K562 (cell line): ENCODE data around the gene PNPO. TPM values are rescaled to one million over a fixed set of nuclear protein-coding genes. Genes with fewer than 3 reads are reported as not detected.

Experiments
- ATAC-seq: fragments of 200-7000 bp; cut with Tn5 transposase; 3 replicates; pipeline ENCODE4 v1.9.1; 2020; ENCODE audit warnings: moderate library complexity
- BruUV-seq: library from RNA; stranded (reverse); fragments of 400-500 nt; replicated peaks from 2 replicates; lab custom pipeline; 2021; lab: Mats Ljungman, UMichigan
- CTCF ChIA-PET: fragments of 300-600 bp; formaldehyde crosslinking; extraction: SDS; loops from one replicate; lab custom pipeline; 2021; ENCODE audit warnings: low intra/inter-chr PET ratio; lab: Yijun Ruan, JAX
- POLR2A ChIA-PET: fragments of 300-600, 350-650 bp; sonication (Branson Sonifier 250); formaldehyde crosslinking; extraction: SDS; loops from one replicate; lab custom pipeline; 2021; ENCODE audit warnings: antibody characterized with exemption, inconsistent platforms; lab: Yijun Ruan, JAX
- DNase-seq, 4 experiments: peaks; one replicate each; pipeline versions ENCODE4 v3.0.0 to v3.0.0-alpha.2; 2011 to 2018; ENCODE audit warnings: low spot score in 3 of 4, mixed read lengths in 3 of 4; ENCODE audit errors: extremely low read depth in 1 of 4
- FAIRE-seq: peaks from 2 replicates; lab custom pipeline; 2011; peaks lifted over from hg19 to GRCh38; lab: Jason Lieb, UNC
- H2AFZ ChIP-seq: 2 replicates; pipeline ENCODE4 v1.6.0; 2011; ENCODE audit warnings: low read depth, low read length, control low read depth, inconsistent platforms
- H3K27ac ChIP-seq: fragments of 200-600 bp; 3 replicates; pipeline ENCODE4 v1.8.0; 2011; ENCODE audit warnings: low read depth, mild to moderate bottlenecking, control low read depth, inconsistent platforms, low read length, moderate library complexity, mixed read lengths; ENCODE audit errors: extremely low read depth
- H3K27me3 ChIP-seq, 2 experiments: fragments of 300-600 bp in 1 of 2; 2 replicates in 1 of 2; 3 replicates in 1 of 2; pipeline versions ENCODE4 v1.6.0 to v1.8.0; 2011; ENCODE audit warnings: inconsistent platforms in 2 of 2, low read length in 2 of 2, mild to moderate bottlenecking in 1 of 2, mixed read lengths in 1 of 2, moderate library complexity in 1 of 2; ENCODE audit not compliant: control insufficient read depth in 2 of 2, insufficient read depth in 2 of 2
- H3K36me3 ChIP-seq: fragments of 300-600 bp; 3 replicates; pipeline ENCODE4 v1.8.0; 2011; ENCODE audit warnings: mild to moderate bottlenecking, low read length, inconsistent platforms; ENCODE audit not compliant: control insufficient read depth, insufficient read depth
- H3K4me1 ChIP-seq, 2 experiments: fragments of 200-600 bp in 1 of 2; replicated peaks in 1 of 2; 2 replicates in 1 of 2; 3 replicates in 1 of 2; pipeline versions ENCODE4 v1.5.1 to v1.8.0; 2011; ENCODE audit warnings: inconsistent platforms in 2 of 2, low read length in 2 of 2, mild to moderate bottlenecking in 1 of 2, mixed read lengths in 1 of 2, moderate library complexity in 1 of 2; ENCODE audit not compliant: control insufficient read depth in 2 of 2, insufficient read depth in 2 of 2
- H3K4me2 ChIP-seq: 2 replicates; pipeline ENCODE4 v1.6.1; 2011; ENCODE audit warnings: low read length, control low read depth, inconsistent platforms, mixed read lengths; ENCODE audit not compliant: insufficient read depth
- H3K4me3 ChIP-seq: fragments of 200-600 bp; sonication (generic), shearing (Covaris generic); 2 replicates; pipeline ENCODE4 v1.5.1; 2016; ENCODE audit warnings: control low read depth, inconsistent platforms
- H3K79me2 ChIP-seq: fragments of 200-600 bp; 3 replicates; pipeline ENCODE4 v1.8.0; 2011; ENCODE audit warnings: low read length, inconsistent platforms; ENCODE audit not compliant: control insufficient read depth, insufficient read depth
- H3K9ac ChIP-seq, 2 experiments: 2 replicates each; pipeline versions ENCODE4 v1.6.0 to v1.6.1; 2011; ENCODE audit warnings: low read depth in 2 of 2, low read length in 2 of 2, control low read depth in 1 of 2, inconsistent platforms in 1 of 2, mild to moderate bottlenecking in 1 of 2, mixed read lengths in 1 of 2; ENCODE audit not compliant: insufficient read depth in 1 of 2
- H3K9me1 ChIP-seq: one replicate; pipeline ENCODE4 v1.6.0; 2011; ENCODE audit warnings: inconsistent platforms, mild to moderate bottlenecking, low read length, moderate library complexity; ENCODE audit not compliant: control insufficient read depth, insufficient read depth
- H3K9me3 ChIP-seq: replicated peaks from 2 replicates; pipeline ENCODE4 v1.5.1; 2011; ENCODE audit warnings: low read depth, low read length, inconsistent platforms; ENCODE audit not compliant: control insufficient read depth, insufficient read depth
- H4K20me1 ChIP-seq: replicated peaks from 2 replicates; pipeline ENCODE4 v1.6.1; 2011; ENCODE audit warnings: low read length, inconsistent platforms, mixed read lengths; ENCODE audit not compliant: control insufficient read depth, insufficient read depth
- ZNF778 ChIP-seq: fragments of 450-650 bp; formaldehyde crosslinking; IDR thresholded peaks from 2 replicates; pipeline ENCODE4 v1.4.0; 2020; ENCODE audit warnings: mild to moderate bottlenecking, moderate library complexity
- WGBS: fragments of 100-300 bp; shearing (Covaris generic); methylation state at CpG from one replicate; pipeline ENCODE4 v1.1.6; 2016; ENCODE audit warnings: low coverage, mixed read lengths; ENCODE audit not compliant: insufficient coverage; ENCODE audit errors: missing lambda C conversion rate; 5-methylcytosine and 5-hydroxymethylcytosine counted together
- in situ Hi-C: fragments of 300-500 bp; cut with MboI; formaldehyde crosslinking; loops from 4 replicates; pipeline ENCODE4 v1.15.0; 2018; ENCODE audit warnings: inconsistent platforms, mixed read lengths
- intact Hi-C: fragments of 100-400 bp; cut with micrococcal nuclease; formaldehyde crosslinking; loops from 2 replicates; pipeline ENCODE4 v1.14.2; 2022
- polyA plus RNA-seq, 8 experiments: library from polyadenylated mRNA; depleted of rRNA in 4 of 8; stranded (reverse) in 5 of 8; unstranded in 3 of 8; fragments of >200 nt; fragmentation: Nextera tagmentation in 2 of 8; fragmentation: Illumina TruSeq in 1 of 8; extraction: Ambion mirVana in 2 of 8; extraction: Trizol in 1 of 8; gene quantifications; 2 replicates each; pipeline versions ENCODE4 v1.2.1 to v1.2.3, GENCODE V29; 2011 to 2014; ENCODE audit warnings: inconsistent platforms in 1 of 8, missing spikeins in 1 of 8
- total RNA-seq, 7 experiments: library from RNA; depleted of rRNA in 6 of 7; stranded (reverse); fragments of >200 nt in 6 of 7; fragmentation: Illumina TruSeq in 2 of 7; extraction: Trizol in 2 of 7; gene quantifications; 2 replicates each; pipeline versions ENCODE4 v1.2.1 to v1.2.3, GENCODE V29; 2011 to 2021; ENCODE audit warnings: low replicate concordance in 1 of 7
- TF ChIP-seq, protein P1 (sequence below), 2 experiments: IDR thresholded peaks in 1 of 2; conservative IDR thresholded peaks in 1 of 2; 2 replicates each; pipeline ENCODE4 v1.6.1; 2016; ENCODE audit warnings: low read depth in 2 of 2, mild to moderate bottlenecking in 1 of 2, missing compliant biosample characterization in 1 of 2, missing genetic modification characterization in 1 of 2, moderate library complexity in 1 of 2
- TF ChIP-seq, protein P2 (sequence below): IDR thresholded peaks from 2 replicates; pipeline ENCODE4 v1.6.1; 2011; ENCODE audit not compliant: insufficient read length; ENCODE audit errors: extremely low read depth

Gene PNPO
- total and polyA plus RNA-seq, 9 of the 15 experiments (the other 6 are each of a cell fraction or from before 2014, with no cell fraction given): 16.6 to 39.0 (median 27.4) TPM

DNA sequence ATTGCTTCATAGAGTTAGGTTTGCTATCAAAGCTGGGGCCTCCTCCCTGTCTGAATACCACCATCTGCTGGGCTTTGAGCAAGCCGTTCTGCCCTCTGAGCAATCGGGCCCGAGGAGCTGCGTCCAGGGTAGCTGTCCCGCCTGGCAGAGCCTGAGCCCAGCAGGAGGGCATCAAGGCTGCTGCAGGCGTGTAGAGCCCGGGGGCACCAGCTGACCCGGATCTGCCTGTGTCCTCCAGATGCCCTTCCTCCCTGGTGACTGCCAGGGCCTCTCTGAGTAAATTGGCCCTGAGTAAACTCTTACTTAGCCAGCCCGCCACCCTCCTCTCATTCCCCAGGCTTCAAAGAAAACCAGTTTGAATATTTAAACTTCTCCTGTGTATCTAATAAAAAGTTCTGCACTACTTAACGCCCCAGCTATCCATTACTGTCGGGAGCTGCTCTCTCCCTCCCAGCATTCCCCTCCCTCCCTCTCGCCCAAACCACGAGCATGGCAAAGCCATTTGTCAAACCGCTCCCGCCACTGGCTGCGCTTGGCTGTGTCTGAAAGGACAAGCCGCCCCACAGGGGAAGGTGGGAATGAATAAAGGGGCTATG, 46.0 kb downstream of the PNPO start:
- DNase-seq (no peak), ATAC-seq (no peak), FAIRE-seq (no peak)
- intact Hi-C loops (no loop called here), in situ Hi-C loops (no loop called here)
- POLR2A ChIA-PET: interaction anchor here (0.7 to 1.5 kb wide), 4 partner anchors 8 to 16 kb away, joined by 3 to 7 read pairs (median 4); partner anchors contain the start of gene CDK5RAP3
- Histone ChIP-seq H3K4me2 (no peak overlapping the region), H4K20me1 (peaks cover 7% of the 10 kb centered on the region; the same call in 1 of the 2 replicates), H3K4me3 (no peak overlapping the region), H3K4me1 (peaks cover 32 to 40% of the 10 kb centered on the region in 2 experiments), H3K36me3 (peaks cover 20% of the 10 kb centered on the region; the same call in 2 of the 3 replicates), H3K9me1 (peaks cover 4% of the 10 kb centered on the region), H3K9ac (0 out of 4 replicates have a peak overlapping the region, but pooled peaks of 1 of the 2 experiments have one; percentile 73), H2AFZ (no peak overlapping the region), H3K9me3 (no peaks in the 10 kb centered on the region), H3K27ac (no peak overlapping the region), H3K79me2 (no peaks in the 10 kb centered on the region), H3K27me3 (no peaks in the 10 kb centered on the region)
- WGBS: 68% methylated on average over 14 of the region's 17 CpGs
- TF ChIP-seq, protein P1, sequence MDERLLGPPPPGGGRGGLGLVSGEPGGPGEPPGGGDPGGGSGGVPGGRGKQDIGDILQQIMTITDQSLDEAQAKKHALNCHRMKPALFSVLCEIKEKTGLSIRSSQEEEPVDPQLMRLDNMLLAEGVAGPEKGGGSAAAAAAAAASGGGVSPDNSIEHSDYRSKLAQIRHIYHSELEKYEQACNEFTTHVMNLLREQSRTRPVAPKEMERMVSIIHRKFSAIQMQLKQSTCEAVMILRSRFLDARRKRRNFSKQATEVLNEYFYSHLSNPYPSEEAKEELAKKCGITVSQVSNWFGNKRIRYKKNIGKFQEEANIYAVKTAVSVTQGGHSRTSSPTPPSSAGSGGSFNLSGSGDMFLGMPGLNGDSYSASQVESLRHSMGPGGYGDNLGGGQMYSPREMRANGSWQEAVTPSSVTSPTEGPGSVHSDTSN (CRISPR knock-in tag; IDR thresholded peaks at IDR 0.05; ENCODE audit: low read depth): no peak
- TF ChIP-seq, protein P1 (tag; conservative IDR thresholded peaks at IDR 0.05; ENCODE audit: low read depth): 0 out of 2 replicates have a peak, but pooled peaks have one; percentile 36
- TF ChIP-seq, protein P2, sequence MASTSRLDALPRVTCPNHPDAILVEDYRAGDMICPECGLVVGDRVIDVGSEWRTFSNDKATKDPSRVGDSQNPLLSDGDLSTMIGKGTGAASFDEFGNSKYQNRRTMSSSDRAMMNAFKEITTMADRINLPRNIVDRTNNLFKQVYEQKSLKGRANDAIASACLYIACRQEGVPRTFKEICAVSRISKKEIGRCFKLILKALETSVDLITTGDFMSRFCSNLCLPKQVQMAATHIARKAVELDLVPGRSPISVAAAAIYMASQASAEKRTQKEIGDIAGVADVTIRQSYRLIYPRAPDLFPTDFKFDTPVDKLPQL: no peak
- no peak for TF ChIP-seq ZNF778 (CRISPR knock-in tag)
- no TSS peak for BruUV-seq
- CTCF ChIA-PET: no interaction called here
